HCT116 (cell line): ENCODE results near the gene ATG10. TPM values are rescaled to one million over a fixed set of nuclear protein-coding genes. Genes with fewer than 3 reads are reported as not detected.

Experiments
- ATAC-seq: fragments of 200-7000 bp; cut with Tn5 transposase; 2 replicates; pipeline ENCODE4 v1.9.1; 2020; ENCODE audit warnings: mild to moderate bottlenecking, moderate library complexity
- BruUV-seq: library from RNA; stranded (reverse); fragments of 400-500 nt; replicated peaks from 2 replicates; lab custom pipeline; 2021; lab: Mats Ljungman, UMichigan
- CTCF ChIA-PET: fragments of 300-600 bp; sonication (Branson Sonifier 250); formaldehyde crosslinking; loops from one replicate; lab custom pipeline; 2021; ENCODE audit warnings: antibody characterized with exemption; lab: Charles Lee
- POLR2A ChIA-PET: fragments of 300-600, 350-600 bp; sonication (Branson Sonifier 250); formaldehyde crosslinking; loops from one replicate; lab custom pipeline; 2021; ENCODE audit warnings: antibody characterized with exemption; lab: Charles Lee
- RAD21 ChIA-PET, 2 experiments: fragments of 300-600 bp; sonication (Branson Sonifier 250); formaldehyde crosslinking; loops; one replicate each; lab custom pipeline; 2023; ENCODE audit warnings: low total read pairs in 2 of 2; ENCODE audit not compliant: uncharacterized antibody in 2 of 2, unreplicated experiment in 2 of 2, low non-redundant PET in 1 of 2; lab: Charles Lee
- DNase-seq: peaks from one replicate; pipeline ENCODE4 v3.0.0-alpha.2; 2010; ENCODE audit warnings: low read depth, low spot score
- H2AFZ ChIP-seq: fragments of 200-600 bp; shearing (Covaris generic), sonication (generic); 2 replicates; pipeline ENCODE4 v1.6.1; 2017; ENCODE audit warnings: low read depth, mixed run types, mixed read lengths, antibody characterized with exemption, low read length; ENCODE audit not compliant: poor library complexity, severe bottlenecking
- H3K27ac ChIP-seq: 2 replicates; pipeline ENCODE4 v1.5.1; 2012; ENCODE audit warnings: low read depth, low read length
- H3K27me3 ChIP-seq: fragments of 200-600 bp; sonication (generic); 2 replicates; pipeline ENCODE4 v1.6.1; 2016; ENCODE audit warnings: mixed run types, low read length, mixed read lengths; ENCODE audit not compliant: insufficient read depth
- H3K36me3 ChIP-seq, 2 experiments: fragments of 200-500 bp in 1 of 2; fragments of 200-600 bp in 1 of 2; sonication (Bioruptor generic) in 1 of 2; sonication (generic) in 1 of 2; 2 replicates each; pipeline versions ENCODE4 v1.5.1 to v1.6.1; 2014 to 2016; ENCODE audit warnings: low read length in 2 of 2, inconsistent platforms in 1 of 2, mixed read lengths in 1 of 2, mixed run types in 1 of 2; ENCODE audit not compliant: insufficient read depth in 2 of 2, control insufficient read depth in 1 of 2
- H3K4me1 ChIP-seq, 2 experiments: fragments of 200-600 bp in 1 of 2; sonication (generic) in 1 of 2; 2 replicates each; pipeline versions ENCODE4 v1.5.1 to v1.6.1; 2012 to 2017; ENCODE audit warnings: low read length in 2 of 2, inconsistent platforms in 1 of 2, mild to moderate bottlenecking in 1 of 2, mixed read lengths in 1 of 2, mixed run types in 1 of 2, moderate library complexity in 1 of 2; ENCODE audit not compliant: insufficient read depth in 2 of 2, control insufficient read depth in 1 of 2
- H3K4me2 ChIP-seq: fragments of 200-600 bp; sonication (generic); 2 replicates; pipeline ENCODE4 v1.6.1; 2017; ENCODE audit warnings: mixed run types, low read length, mixed read lengths
- H3K4me3 ChIP-seq, 2 experiments: fragments of 200-600 bp in 1 of 2; sonication (generic) in 1 of 2; replicated peaks in 1 of 2; 2 replicates each; pipeline ENCODE4 v1.5.1; 2011 to 2016; ENCODE audit warnings: low read length in 2 of 2, control low read depth in 1 of 2, low read depth in 1 of 2, mild to moderate bottlenecking in 1 of 2, mixed read lengths in 1 of 2, mixed run types in 1 of 2
- H3K79me2 ChIP-seq: fragments of 200-600 bp; sonication (generic); 2 replicates; pipeline ENCODE4 v1.6.1; 2017; ENCODE audit warnings: mild to moderate bottlenecking, mixed run types, low read length, moderate library complexity, mixed read lengths; ENCODE audit not compliant: insufficient read depth
- H3K9ac ChIP-seq: fragments of 200-600 bp; sonication (generic); 2 replicates; pipeline ENCODE4 v1.6.1; 2016; ENCODE audit warnings: low read length, mixed read lengths
- H3K9me2 ChIP-seq: fragments of 200-600 bp; sonication (generic), shearing (Covaris generic); 2 replicates; pipeline ENCODE4 v1.6.1; 2017; ENCODE audit warnings: mixed run types, mild to moderate bottlenecking, moderate library complexity; ENCODE audit not compliant: insufficient read depth
- H3K9me3 ChIP-seq, 2 experiments: fragments of 200-500 bp in 1 of 2; fragments of 200-600 bp in 1 of 2; sonication (Bioruptor generic) in 1 of 2; sonication (generic) in 1 of 2; 2 replicates each; pipeline ENCODE4 v1.6.1; 2014 to 2017; ENCODE audit warnings: low read length in 2 of 2, mixed read lengths in 2 of 2, inconsistent platforms in 1 of 2, low read depth in 1 of 2, mild to moderate bottlenecking in 1 of 2, mixed run types in 1 of 2, moderate library complexity in 1 of 2; ENCODE audit not compliant: control insufficient read depth in 1 of 2, insufficient read depth in 1 of 2
- H4K20me1 ChIP-seq: fragments of 200-600 bp; sonication (generic), shearing (Covaris generic); 2 replicates; pipeline ENCODE4 v1.6.1; 2017; ENCODE audit warnings: mixed run types, mild to moderate bottlenecking, moderate library complexity; ENCODE audit not compliant: insufficient read depth
- ATF3 ChIP-seq: IDR thresholded peaks from 2 replicates; pipeline ENCODE4 v1.6.1; 2012
- CBX3 ChIP-seq: IDR thresholded peaks from 2 replicates; pipeline ENCODE4 v1.6.1; 2012; ENCODE audit warnings: low read depth
- CEBPB ChIP-seq: IDR thresholded peaks from 2 replicates; pipeline ENCODE4 v1.6.1; 2012; ENCODE audit warnings: low read depth
- ELF1 ChIP-seq: IDR thresholded peaks from 2 replicates; pipeline ENCODE4 v1.6.1; 2012; ENCODE audit warnings: low read depth, borderline replicate concordance
- EZH2phosphoT487 ChIP-seq: fragments of 200-600 bp; IDR thresholded peaks from 2 replicates; pipeline ENCODE4 v1.6.1; 2018; ENCODE audit warnings: antibody characterized with exemption, borderline replicate concordance
- FOSL1 ChIP-seq: IDR thresholded peaks from 2 replicates; pipeline ENCODE4 v1.6.1; 2012; ENCODE audit warnings: low read depth
- POLR2AphosphoS5 ChIP-seq: IDR thresholded peaks from 2 replicates; pipeline ENCODE4 v1.6.1; 2011; ENCODE audit warnings: mild to moderate bottlenecking, low read depth, low read length, moderate library complexity
- SP1 ChIP-seq: IDR thresholded peaks from 2 replicates; pipeline ENCODE4 v1.6.1; 2012; ENCODE audit warnings: low read depth
- TCF7L2 ChIP-seq: IDR thresholded peaks from 2 replicates; pipeline ENCODE4 v1.7.0; 2011; ENCODE audit warnings: borderline replicate concordance, inconsistent platforms; ENCODE audit not compliant: insufficient read depth, insufficient read length; ENCODE audit errors: extremely low read depth
- intact Hi-C: fragments of 100-400 bp; cut with micrococcal nuclease; formaldehyde crosslinking; loops from 2 replicates; pipeline ENCODE4 v1.10.0; 2022
- total RNA-seq: library from RNA; stranded (reverse); gene quantifications from one replicate; pipeline ENCODE4 v1.2.1, GENCODE V29; 2021; ENCODE audit not compliant: unreplicated experiment
- TF ChIP-seq, protein P1 (sequence below): IDR thresholded peaks from 2 replicates; pipeline ENCODE4 v1.6.1; 2011; ENCODE audit warnings: mild to moderate bottlenecking, low read length, moderate library complexity; ENCODE audit not compliant: insufficient replicate concordance; ENCODE audit errors: extremely low read depth

Gene ATG10
- total RNA-seq, 1 experiment from 2014 or later = 9.4 TPM

DNA sequence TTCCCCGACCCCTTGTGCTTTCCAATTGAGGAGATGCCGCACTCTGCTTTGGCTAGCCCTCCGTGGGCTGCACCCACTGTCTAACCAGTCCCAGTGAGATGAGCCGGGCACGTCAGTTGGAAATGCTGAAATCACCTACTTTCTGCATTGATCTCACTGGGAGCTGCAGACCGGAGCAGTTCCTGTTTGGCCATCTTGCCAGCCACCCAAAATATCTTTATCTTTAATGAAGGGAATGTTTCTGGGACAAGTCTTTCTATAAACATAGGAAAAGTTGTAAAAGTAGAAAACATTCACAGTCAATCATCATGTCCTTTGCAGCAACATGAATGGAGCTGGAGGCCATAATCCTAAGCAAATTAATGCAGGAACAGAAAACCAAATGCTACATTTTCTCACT is 158.8 kb downstream of the ATG10 start:
- no peaks in the 10 kb centered on the region for H3K79me2 ChIP-seq
- no peaks in the 10 kb centered on the region for H4K20me1 ChIP-seq
- H3K9me3 ChIP-seq = no peaks in the 10 kb centered on the region
- no TSS peak for BruUV-seq
- no peak overlapping the region for H2AFZ ChIP-seq
- DNase-seq (no peak), ATAC-seq (no peak)
- ChIA-PET CTCF (no interaction called here), POLR2A (no interaction called here), RAD21 (no interaction called here)
- intact Hi-C loops = no loop called here
- TF ChIP-seq EZH2phosphoT487 (no peak), POLR2AphosphoS5 (no peak), ATF3 (no peak), CEBPB (no peak), TCF7L2 (no peak), ELF1 (no peak), SP1 (no peak), CBX3 (no peak), FOSL1 (no peak)
- TF ChIP-seq, protein P1, sequence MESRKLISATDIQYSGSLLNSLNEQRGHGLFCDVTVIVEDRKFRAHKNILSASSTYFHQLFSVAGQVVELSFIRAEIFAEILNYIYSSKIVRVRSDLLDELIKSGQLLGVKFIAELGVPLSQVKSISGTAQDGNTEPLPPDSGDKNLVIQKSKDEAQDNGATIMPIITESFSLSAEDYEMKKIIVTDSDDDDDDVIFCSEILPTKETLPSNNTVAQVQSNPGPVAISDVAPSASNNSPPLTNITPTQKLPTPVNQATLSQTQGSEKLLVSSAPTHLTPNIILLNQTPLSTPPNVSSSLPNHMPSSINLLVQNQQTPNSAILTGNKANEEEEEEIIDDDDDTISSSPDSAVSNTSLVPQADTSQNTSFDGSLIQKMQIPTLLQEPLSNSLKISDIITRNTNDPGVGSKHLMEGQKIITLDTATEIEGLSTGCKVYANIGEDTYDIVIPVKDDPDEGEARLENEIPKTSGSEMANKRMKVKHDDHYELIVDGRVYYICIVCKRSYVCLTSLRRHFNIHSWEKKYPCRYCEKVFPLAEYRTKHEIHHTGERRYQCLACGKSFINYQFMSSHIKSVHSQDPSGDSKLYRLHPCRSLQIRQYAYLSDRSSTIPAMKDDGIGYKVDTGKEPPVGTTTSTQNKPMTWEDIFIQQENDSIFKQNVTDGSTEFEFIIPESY = no peak
- no peak overlapping the region for H3K4me2 ChIP-seq
- no peak overlapping the region for H3K9ac ChIP-seq
- no peak overlapping the region for H3K4me3 ChIP-seq
- no peaks in the 10 kb centered on the region for H3K36me3 ChIP-seq
- H3K27ac ChIP-seq = no peak overlapping the region
- H3K27me3 ChIP-seq = no peaks in the 10 kb centered on the region
- no peaks in the 10 kb centered on the region for H3K4me1 ChIP-seq
- no peaks in the 10 kb centered on the region for H3K9me2 ChIP-seq
